NCI-H1048 (cell line): ENCODE results near the gene SMAD7.
"Not testable (repeated sequence)": the region's sequence is repeated elsewhere in the genome, so short reads cannot be mapped to it uniquely, and the experiment has no call there.

ENCODE experiments used
- DNase-seq: peaks from one replicate; lab custom pipeline; 2025; lab: John Stamatoyannopoulos, UW

SMAD7 gene

GRCh38 chr18:48876590-48876989 is 74.2 kb downstream of the SMAD7 start:
- DNase-seq: no peak

GRCh38 chr18:48875942-48876511 is 74.7 kb downstream of the SMAD7 start:
- DNase-seq: no peak

- DNase-seq: no peak
These were observed 75.3 kb downstream of the SMAD7 start for GRCh38 chr18:48875314-48875941.

- DNase-seq: no peak
These were observed 76.0 kb downstream of the SMAD7 start for GRCh38 chr18:48874701-48875162.

- no peak for DNase-seq
These were observed 76.5 kb downstream of the SMAD7 start for GRCh38 chr18:48874233-48874632.

- no peak for DNase-seq
These were observed 78.3 kb downstream of the SMAD7 start for GRCh38 chr18:48872234-48873145.

- no peak for DNase-seq
These were observed 79.2 kb downstream of the SMAD7 start for GRCh38 chr18:48871391-48872166.

GRCh38 chr18:48870926-48871325 is 79.8 kb downstream of the SMAD7 start:
- not testable (repeated sequence) for DNase-seq
